HepG2 (cell line): Measurements from ENCODE around the gene EPS8L1. TPM values are rescaled to one million over a fixed set of nuclear protein-coding genes. Genes with fewer than 3 reads are reported as not detected.

Experiments
- ATAC-seq: fragments of 200-7000 bp; cut with Tn5 transposase; 3 replicates; pipeline ENCODE4 v1.9.1; 2020; ENCODE audit warnings: mild to moderate bottlenecking, moderate library complexity
- BruUV-seq: library from RNA; stranded (reverse); fragments of 400-500 nt; replicated peaks from 2 replicates; lab custom pipeline; 2021; lab: Mats Ljungman, UMichigan
- CTCF ChIA-PET: fragments of 300-600 bp; formaldehyde crosslinking; extraction: SDS; loops from one replicate; lab custom pipeline; 2021; ENCODE audit warnings: low total read pairs, inconsistent platforms, low intra/inter-chr PET ratio; lab: Yijun Ruan, JAX
- POLR2A ChIA-PET: fragments of 350-600 bp; sonication (Branson Sonifier 250); formaldehyde crosslinking; loops from one replicate; lab custom pipeline; 2020; ENCODE audit warnings: antibody characterized with exemption, inconsistent platforms; lab: Yijun Ruan, JAX
- DNase-seq: peaks from one replicate; pipeline ENCODE4 v3.0.0-alpha.2; 2015; ENCODE audit warnings: low spot score
- FAIRE-seq: peaks from 3 replicates; lab custom pipeline; 2011; peaks lifted over from hg19 to GRCh38; lab: Jason Lieb, UNC
- H2AFZ ChIP-seq: one replicate; pipeline ENCODE4 v1.6.1; 2011; ENCODE audit warnings: low read length, inconsistent platforms
- H3K27ac ChIP-seq: fragments of 300-600 bp; 3 replicates; pipeline ENCODE4 v1.8.0; 2011; ENCODE audit warnings: mixed run types, mild to moderate bottlenecking, mixed read lengths, low read length, inconsistent platforms; ENCODE audit not compliant: insufficient read depth; ENCODE audit errors: extremely low read length
- H3K27me3 ChIP-seq, 2 experiments: fragments of 200-600 bp in 1 of 2; 2 replicates in 1 of 2; 3 replicates in 1 of 2; pipeline versions ENCODE4 v1.6.0 to v1.8.0; 2011; ENCODE audit warnings: low read length in 2 of 2, mild to moderate bottlenecking in 2 of 2, moderate library complexity in 2 of 2, inconsistent platforms in 1 of 2; ENCODE audit not compliant: insufficient read depth in 2 of 2, control insufficient read depth in 1 of 2
- H3K36me3 ChIP-seq, 2 experiments: fragments of 200-600 bp in 1 of 2; replicated peaks in 1 of 2; 2 replicates in 1 of 2; 3 replicates in 1 of 2; pipeline versions ENCODE4 v1.5.1 to v1.8.0; 2011; ENCODE audit warnings: low read length in 2 of 2, inconsistent platforms in 1 of 2; ENCODE audit not compliant: insufficient read depth in 2 of 2, control insufficient read depth in 1 of 2
- H3K4me1 ChIP-seq: 2 replicates; pipeline ENCODE4 v1.5.1; 2012; ENCODE audit warnings: low read length, inconsistent platforms; ENCODE audit not compliant: insufficient read depth
- H3K4me2 ChIP-seq: 2 replicates; pipeline ENCODE4 v1.6.0; 2011; ENCODE audit warnings: low read depth, low read length, inconsistent platforms
- H3K4me3 ChIP-seq, 3 experiments: fragments of 200-600 bp in 1 of 3; sonication (generic), shearing (Covaris generic) in 1 of 3; replicated peaks in 1 of 3; 2 replicates each; pipeline ENCODE4 v1.5.1; 2011 to 2016; ENCODE audit warnings: low read length in 3 of 3, inconsistent platforms in 2 of 3, low read depth in 2 of 3, mild to moderate bottlenecking in 2 of 3, control low read depth in 1 of 3, mixed read lengths in 1 of 3; ENCODE audit not compliant: insufficient read depth in 1 of 3
- H3K79me2 ChIP-seq: one replicate; pipeline ENCODE4 v1.6.1; 2011; ENCODE audit warnings: low read length, inconsistent platforms; ENCODE audit not compliant: insufficient read depth
- H3K9ac ChIP-seq: 2 replicates; pipeline ENCODE4 v1.6.0; 2011; ENCODE audit warnings: mild to moderate bottlenecking, low read depth, low read length, inconsistent platforms; ENCODE audit not compliant: insufficient read depth
- H3K9me3 ChIP-seq: 2 replicates; pipeline ENCODE4 v1.5.1; 2012; ENCODE audit warnings: mild to moderate bottlenecking, low read length
- H4K20me1 ChIP-seq: 2 replicates; pipeline ENCODE4 v1.6.0; 2011; ENCODE audit warnings: inconsistent platforms, mild to moderate bottlenecking, low read length, moderate library complexity; ENCODE audit not compliant: insufficient read depth
- ARID5B ChIP-seq: IDR thresholded peaks from 2 replicates; pipeline ENCODE4 v1.4.0; 2020; ENCODE audit warnings: mild to moderate bottlenecking, missing genetic modification reagents
- ATF7 ChIP-seq, 2 experiments: fragments of 450-650 bp in 1 of 2; sonication (generic) in 1 of 2; formaldehyde crosslinking in 1 of 2; IDR thresholded peaks; 2 replicates each; pipeline versions ENCODE4 v1.4.0 to v1.6.1; 2016 to 2020; ENCODE audit warnings: antibody characterized with exemption in 1 of 2, mild to moderate bottlenecking in 1 of 2, missing genetic modification reagents in 1 of 2
- TAF15 ChIP-seq: fragments of 200-400 bp; formaldehyde crosslinking; IDR thresholded peaks from one replicate; pipeline ENCODE4 v1.6.1; 2018; ENCODE audit warnings: mild to moderate bottlenecking, low read depth, low read length; ENCODE audit not compliant: poor library complexity, severe bottlenecking
- ZNF121 ChIP-seq: sonication (generic); formaldehyde crosslinking; IDR thresholded peaks from 2 replicates; pipeline ENCODE4 v1.5.0; 2020; ENCODE audit warnings: mild to moderate bottlenecking, missing genetic modification reagents
- ZNF329 ChIP-seq: sonication (generic); formaldehyde crosslinking; IDR thresholded peaks from 2 replicates; pipeline ENCODE4 v1.9.0; 2021; ENCODE audit warnings: low read depth, mild to moderate bottlenecking, missing genetic modification reagents
- WGBS: methylation state at CpG from one replicate; pipeline ENCODE4 v1.1.6; 2017; ENCODE audit warnings: low lambda C conversion rate; 5-methylcytosine and 5-hydroxymethylcytosine counted together
- in situ Hi-C: cut with HindIII; loops from 2 replicates; pipeline ENCODE4 v1.10.0; 2017; ENCODE audit warnings: low pct_unique_long_range_greater_than_20kb; ENCODE audit not compliant: extremely low pct_ligation_motif_present
- intact Hi-C: fragments of 100-400 bp; cut with micrococcal nuclease; formaldehyde crosslinking; loops from one replicate; pipeline ENCODE4 v1.10.0; 2022; ENCODE audit not compliant: unreplicated experiment
- polyA plus RNA-seq, 8 experiments: library from polyadenylated mRNA; depleted of rRNA in 3 of 8; stranded (reverse) in 7 of 8; unstranded in 1 of 8; fragments of >200 nt; fragmentation: Illumina TruSeq in 4 of 8; extraction: Trizol in 4 of 8; gene quantifications; 2 replicates each; pipeline versions ENCODE4 v1.2.1 to v1.2.3, GENCODE V29; 2011 to 2016; ENCODE audit warnings: low read depth in 4 of 8, missing spikeins in 1 of 8, mixed read lengths in 1 of 8; ENCODE audit not compliant: insufficient read depth in 1 of 8
- total RNA-seq, 5 experiments: library from RNA; depleted of rRNA; stranded (reverse); fragments of >200 nt; fragmentation: Illumina TruSeq; extraction: Trizol; gene quantifications; 2 replicates each; pipeline ENCODE4 v1.2.3, GENCODE V29; 2016; ENCODE audit warnings: low read depth in 1 of 5

The EPS8L1 gene
- total and polyA plus RNA-seq, 2 of the 13 experiments (the other 11 are each of a cell fraction or from before 2014, with no cell fraction given), result 3.0 to 6.3 TPM

GRCh38 chr19:55050749-55051532 lies 24.7 kb upstream of the EPS8L1 start:
- CTCF ChIA-PET, result no interaction called here
- no peak for DNase-seq
- H3K79me2 ChIP-seq, result no peaks in the 10 kb centered on the region
- intact Hi-C loops, result no loop called here
- no peak overlapping the region for H2AFZ ChIP-seq
- no peak for FAIRE-seq
- H3K27me3 ChIP-seq, result no peaks in the 10 kb centered on the region
- no peak overlapping the region for H3K27ac ChIP-seq
- ATAC-seq, result no peak
- no peak overlapping the region for H3K4me3 ChIP-seq
- H3K9me3 ChIP-seq, result no peaks in the 10 kb centered on the region
- POLR2A ChIA-PET, result no interaction called here
- in situ Hi-C loops, result no loop called here
- TF ChIP-seq TAF15 (no peak), ATF7 (IDR thresholded peaks at IDR 0.05) (peak; percentile 21; the same call in 1 of the 2 replicates), ATF7 (CRISPR knock-in tag; IDR thresholded peaks at IDR 0.05) (no peak), ZNF121 (CRISPR knock-in tag) (no peak), ARID5B (no peak), ZNF329 (CRISPR knock-in tag) (no peak)
- TF ChIP-seq, all 625 proteins: peak for 1
- H4K20me1 ChIP-seq, result no peaks in the 10 kb centered on the region
- H3K9ac ChIP-seq, result no peak overlapping the region
- H3K36me3 ChIP-seq, result peaks cover 30 to 53% of the 10 kb centered on the region in 2 experiments; a peak in 4 of 5 replicates
- H3K4me2 ChIP-seq, result no peak overlapping the region
- WGBS, result 98% methylated on average over 25 of the region's 25 CpGs
- no TSS peak for BruUV-seq
- H3K4me1 ChIP-seq, result no peaks in the 10 kb centered on the region
